ENCODE measurements around the gene STAG3.

DNA sequence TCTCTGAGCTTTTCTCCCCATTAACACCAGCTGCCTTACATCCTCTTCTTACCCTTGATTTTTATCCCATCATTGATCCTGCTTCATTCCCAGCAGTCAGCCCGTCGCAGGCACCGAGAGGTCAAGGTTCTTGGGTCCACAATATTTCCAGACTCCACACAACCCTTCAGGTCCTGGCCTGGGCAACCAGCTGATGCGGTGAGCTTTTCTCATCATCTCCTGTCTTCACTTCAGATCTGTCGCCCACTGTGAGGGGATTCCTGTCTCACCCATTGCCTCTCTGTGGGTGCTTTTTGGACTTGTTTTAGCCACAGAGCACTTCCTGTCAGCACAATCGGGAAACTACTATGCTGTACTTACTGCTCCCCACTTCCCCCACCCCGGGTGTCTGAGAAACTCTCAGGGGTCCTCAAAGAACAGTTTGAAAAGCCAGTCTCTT is 33.6 kb downstream of the STAG3 start:
- TF ChIP-seq, protein P1, sequence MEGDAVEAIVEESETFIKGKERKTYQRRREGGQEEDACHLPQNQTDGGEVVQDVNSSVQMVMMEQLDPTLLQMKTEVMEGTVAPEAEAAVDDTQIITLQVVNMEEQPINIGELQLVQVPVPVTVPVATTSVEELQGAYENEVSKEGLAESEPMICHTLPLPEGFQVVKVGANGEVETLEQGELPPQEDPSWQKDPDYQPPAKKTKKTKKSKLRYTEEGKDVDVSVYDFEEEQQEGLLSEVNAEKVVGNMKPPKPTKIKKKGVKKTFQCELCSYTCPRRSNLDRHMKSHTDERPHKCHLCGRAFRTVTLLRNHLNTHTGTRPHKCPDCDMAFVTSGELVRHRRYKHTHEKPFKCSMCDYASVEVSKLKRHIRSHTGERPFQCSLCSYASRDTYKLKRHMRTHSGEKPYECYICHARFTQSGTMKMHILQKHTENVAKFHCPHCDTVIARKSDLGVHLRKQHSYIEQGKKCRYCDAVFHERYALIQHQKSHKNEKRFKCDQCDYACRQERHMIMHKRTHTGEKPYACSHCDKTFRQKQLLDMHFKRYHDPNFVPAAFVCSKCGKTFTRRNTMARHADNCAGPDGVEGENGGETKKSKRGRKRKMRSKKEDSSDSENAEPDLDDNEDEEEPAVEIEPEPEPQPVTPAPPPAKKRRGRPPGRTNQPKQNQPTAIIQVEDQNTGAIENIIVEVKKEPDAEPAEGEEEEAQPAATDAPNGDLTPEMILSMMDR (IDR thresholded peaks at IDR 0.05): no peak
- TF ChIP-seq GABPB1 (CRISPR knock-in tag; IDR thresholded peaks at IDR 0.05) (no peak), IRF2 (CRISPR knock-in tag; IDR thresholded peaks at IDR 0.05; ENCODE audit: borderline replicate concordance, low read depth) (no peak), FOXK1 (CRISPR knock-in tag; IDR thresholded peaks at IDR 0.05) (no peak), NR2C2 (CRISPR knock-in tag; IDR thresholded peaks at IDR 0.05) (no peak), NFYB (CRISPR knock-in tag; conservative IDR thresholded peaks at IDR 0.05; ENCODE audit: low read depth) (no peak), ZNF396 (CRISPR knock-in tag; IDR thresholded peaks at IDR 0.05; ENCODE audit: borderline replicate concordance) (no peak)
- TF ChIP-seq, protein P2, sequence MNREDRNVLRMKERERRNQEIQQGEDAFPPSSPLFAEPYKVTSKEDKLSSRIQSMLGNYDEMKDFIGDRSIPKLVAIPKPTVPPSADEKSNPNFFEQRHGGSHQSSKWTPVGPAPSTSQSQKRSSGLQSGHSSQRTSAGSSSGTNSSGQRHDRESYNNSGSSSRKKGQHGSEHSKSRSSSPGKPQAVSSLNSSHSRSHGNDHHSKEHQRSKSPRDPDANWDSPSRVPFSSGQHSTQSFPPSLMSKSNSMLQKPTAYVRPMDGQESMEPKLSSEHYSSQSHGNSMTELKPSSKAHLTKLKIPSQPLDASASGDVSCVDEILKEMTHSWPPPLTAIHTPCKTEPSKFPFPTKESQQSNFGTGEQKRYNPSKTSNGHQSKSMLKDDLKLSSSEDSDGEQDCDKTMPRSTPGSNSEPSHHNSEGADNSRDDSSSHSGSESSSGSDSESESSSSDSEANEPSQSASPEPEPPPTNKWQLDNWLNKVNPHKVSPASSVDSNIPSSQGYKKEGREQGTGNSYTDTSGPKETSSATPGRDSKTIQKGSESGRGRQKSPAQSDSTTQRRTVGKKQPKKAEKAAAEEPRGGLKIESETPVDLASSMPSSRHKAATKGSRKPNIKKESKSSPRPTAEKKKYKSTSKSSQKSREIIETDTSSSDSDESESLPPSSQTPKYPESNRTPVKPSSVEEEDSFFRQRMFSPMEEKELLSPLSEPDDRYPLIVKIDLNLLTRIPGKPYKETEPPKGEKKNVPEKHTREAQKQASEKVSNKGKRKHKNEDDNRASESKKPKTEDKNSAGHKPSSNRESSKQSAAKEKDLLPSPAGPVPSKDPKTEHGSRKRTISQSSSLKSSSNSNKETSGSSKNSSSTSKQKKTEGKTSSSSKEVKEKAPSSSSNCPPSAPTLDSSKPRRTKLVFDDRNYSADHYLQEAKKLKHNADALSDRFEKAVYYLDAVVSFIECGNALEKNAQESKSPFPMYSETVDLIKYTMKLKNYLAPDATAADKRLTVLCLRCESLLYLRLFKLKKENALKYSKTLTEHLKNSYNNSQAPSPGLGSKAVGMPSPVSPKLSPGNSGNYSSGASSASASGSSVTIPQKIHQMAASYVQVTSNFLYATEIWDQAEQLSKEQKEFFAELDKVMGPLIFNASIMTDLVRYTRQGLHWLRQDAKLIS (CRISPR knock-in tag; IDR thresholded peaks at IDR 0.05; ENCODE audit: borderline replicate concordance): no peak
- TF ChIP-seq, protein P3, sequence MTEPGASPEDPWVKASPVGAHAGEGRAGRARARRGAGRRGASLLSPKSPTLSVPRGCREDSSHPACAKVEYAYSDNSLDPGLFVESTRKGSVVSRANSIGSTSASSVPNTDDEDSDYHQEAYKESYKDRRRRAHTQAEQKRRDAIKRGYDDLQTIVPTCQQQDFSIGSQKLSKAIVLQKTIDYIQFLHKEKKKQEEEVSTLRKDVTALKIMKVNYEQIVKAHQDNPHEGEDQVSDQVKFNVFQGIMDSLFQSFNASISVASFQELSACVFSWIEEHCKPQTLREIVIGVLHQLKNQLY (CRISPR knock-in tag; IDR thresholded peaks at IDR 0.05): no peak
- TF ChIP-seq, protein P4, sequence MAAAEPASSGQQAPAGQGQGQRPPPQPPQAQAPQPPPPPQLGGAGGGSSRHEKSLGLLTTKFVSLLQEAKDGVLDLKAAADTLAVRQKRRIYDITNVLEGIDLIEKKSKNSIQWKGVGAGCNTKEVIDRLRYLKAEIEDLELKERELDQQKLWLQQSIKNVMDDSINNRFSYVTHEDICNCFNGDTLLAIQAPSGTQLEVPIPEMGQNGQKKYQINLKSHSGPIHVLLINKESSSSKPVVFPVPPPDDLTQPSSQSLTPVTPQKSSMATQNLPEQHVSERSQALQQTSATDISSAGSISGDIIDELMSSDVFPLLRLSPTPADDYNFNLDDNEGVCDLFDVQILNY (CRISPR knock-in tag; IDR thresholded peaks at IDR 0.05): no peak
- TF ChIP-seq, protein P5, sequence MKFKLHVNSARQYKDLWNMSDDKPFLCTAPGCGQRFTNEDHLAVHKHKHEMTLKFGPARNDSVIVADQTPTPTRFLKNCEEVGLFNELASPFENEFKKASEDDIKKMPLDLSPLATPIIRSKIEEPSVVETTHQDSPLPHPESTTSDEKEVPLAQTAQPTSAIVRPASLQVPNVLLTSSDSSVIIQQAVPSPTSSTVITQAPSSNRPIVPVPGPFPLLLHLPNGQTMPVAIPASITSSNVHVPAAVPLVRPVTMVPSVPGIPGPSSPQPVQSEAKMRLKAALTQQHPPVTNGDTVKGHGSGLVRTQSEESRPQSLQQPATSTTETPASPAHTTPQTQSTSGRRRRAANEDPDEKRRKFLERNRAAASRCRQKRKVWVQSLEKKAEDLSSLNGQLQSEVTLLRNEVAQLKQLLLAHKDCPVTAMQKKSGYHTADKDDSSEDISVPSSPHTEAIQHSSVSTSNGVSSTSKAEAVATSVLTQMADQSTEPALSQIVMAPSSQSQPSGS (CRISPR knock-in tag; IDR thresholded peaks at IDR 0.05; ENCODE audit: borderline replicate concordance, low read depth): no peak
- TF ChIP-seq, protein P6, sequence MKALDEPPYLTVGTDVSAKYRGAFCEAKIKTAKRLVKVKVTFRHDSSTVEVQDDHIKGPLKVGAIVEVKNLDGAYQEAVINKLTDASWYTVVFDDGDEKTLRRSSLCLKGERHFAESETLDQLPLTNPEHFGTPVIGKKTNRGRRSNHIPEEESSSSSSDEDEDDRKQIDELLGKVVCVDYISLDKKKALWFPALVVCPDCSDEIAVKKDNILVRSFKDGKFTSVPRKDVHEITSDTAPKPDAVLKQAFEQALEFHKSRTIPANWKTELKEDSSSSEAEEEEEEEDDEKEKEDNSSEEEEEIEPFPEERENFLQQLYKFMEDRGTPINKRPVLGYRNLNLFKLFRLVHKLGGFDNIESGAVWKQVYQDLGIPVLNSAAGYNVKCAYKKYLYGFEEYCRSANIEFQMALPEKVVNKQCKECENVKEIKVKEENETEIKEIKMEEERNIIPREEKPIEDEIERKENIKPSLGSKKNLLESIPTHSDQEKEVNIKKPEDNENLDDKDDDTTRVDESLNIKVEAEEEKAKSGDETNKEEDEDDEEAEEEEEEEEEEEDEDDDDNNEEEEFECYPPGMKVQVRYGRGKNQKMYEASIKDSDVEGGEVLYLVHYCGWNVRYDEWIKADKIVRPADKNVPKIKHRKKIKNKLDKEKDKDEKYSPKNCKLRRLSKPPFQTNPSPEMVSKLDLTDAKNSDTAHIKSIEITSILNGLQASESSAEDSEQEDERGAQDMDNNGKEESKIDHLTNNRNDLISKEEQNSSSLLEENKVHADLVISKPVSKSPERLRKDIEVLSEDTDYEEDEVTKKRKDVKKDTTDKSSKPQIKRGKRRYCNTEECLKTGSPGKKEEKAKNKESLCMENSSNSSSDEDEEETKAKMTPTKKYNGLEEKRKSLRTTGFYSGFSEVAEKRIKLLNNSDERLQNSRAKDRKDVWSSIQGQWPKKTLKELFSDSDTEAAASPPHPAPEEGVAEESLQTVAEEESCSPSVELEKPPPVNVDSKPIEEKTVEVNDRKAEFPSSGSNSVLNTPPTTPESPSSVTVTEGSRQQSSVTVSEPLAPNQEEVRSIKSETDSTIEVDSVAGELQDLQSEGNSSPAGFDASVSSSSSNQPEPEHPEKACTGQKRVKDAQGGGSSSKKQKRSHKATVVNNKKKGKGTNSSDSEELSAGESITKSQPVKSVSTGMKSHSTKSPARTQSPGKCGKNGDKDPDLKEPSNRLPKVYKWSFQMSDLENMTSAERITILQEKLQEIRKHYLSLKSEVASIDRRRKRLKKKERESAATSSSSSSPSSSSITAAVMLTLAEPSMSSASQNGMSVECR (CRISPR knock-in tag; IDR thresholded peaks at IDR 0.05; ENCODE audit: borderline replicate concordance): no peak
- TF ChIP-seq, protein P7, sequence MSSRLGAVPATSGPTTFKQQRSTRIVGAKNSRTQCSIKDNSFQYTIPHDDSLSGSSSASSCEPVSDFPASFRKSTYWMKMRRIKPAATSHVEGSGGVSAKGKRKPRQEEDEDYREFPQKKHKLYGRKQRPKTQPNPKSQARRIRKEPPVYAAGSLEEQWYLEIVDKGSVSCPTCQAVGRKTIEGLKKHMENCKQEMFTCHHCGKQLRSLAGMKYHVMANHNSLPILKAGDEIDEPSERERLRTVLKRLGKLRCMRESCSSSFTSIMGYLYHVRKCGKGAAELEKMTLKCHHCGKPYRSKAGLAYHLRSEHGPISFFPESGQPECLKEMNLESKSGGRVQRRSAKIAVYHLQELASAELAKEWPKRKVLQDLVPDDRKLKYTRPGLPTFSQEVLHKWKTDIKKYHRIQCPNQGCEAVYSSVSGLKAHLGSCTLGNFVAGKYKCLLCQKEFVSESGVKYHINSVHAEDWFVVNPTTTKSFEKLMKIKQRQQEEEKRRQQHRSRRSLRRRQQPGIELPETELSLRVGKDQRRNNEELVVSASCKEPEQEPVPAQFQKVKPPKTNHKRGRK (CRISPR knock-in tag; IDR thresholded peaks at IDR 0.05; ENCODE audit: borderline replicate concordance): no peak
